ENCODE data around the gene XRCC1. TPM values are rescaled to one million over a fixed set of nuclear protein-coding genes. Genes with fewer than 3 reads are reported as not detected.

XRCC1 gene
- total and polyA plus RNA-seq, 9 donors = 16.8 to 39.9 (median 28.4) TPM

DNA sequence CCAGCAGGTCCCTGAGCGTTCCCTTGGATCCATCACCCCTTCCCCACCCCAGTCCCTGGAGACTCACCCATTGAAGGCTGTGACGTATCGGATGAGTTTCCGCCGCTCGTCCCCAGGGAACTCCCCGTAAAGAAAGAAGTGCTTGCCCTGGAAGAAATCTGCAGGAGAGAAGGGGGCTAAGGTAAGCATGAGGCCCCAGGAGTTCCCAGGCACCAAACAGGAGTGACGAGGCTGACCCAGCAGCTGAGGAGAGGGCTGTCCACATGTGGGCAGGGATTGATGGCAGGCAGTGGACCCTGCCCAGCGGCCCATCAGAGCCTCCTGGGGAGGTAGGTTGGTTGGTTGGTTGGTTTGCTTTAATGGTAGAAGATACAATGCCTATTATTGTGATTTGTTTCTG is 31.2 kb downstream of the XRCC1 start:
- Histone ChIP-seq H3K36me3 (no peaks in the 10 kb centered on the region), H3K4me1 (ENCODE audit: insufficient read depth) (no peaks in the 10 kb centered on the region), H3K9me3 (no peaks in the 10 kb centered on the region), H3K4me3 (no peak overlapping the region), H3K27ac (no peak overlapping the region), H3K27me3 (no peaks in the 10 kb centered on the region)
- intact Hi-C loops (cut with DNase I) = no loop called here
- 94 to 95% (median 95%) methylated on average over 9 of the region's 9 CpGs for WGBS, 3 donors
- DNase-seq = no peak
- TF ChIP-seq POLR2A (IDR thresholded peaks at IDR 0.05) (no peak), EP300 (IDR thresholded peaks at IDR 0.05) (no peak), CTCF (IDR thresholded peaks at IDR 0.05) (no peak)

GRCh38 chr19:43541920-43542650 is 33.2 kb downstream of the XRCC1 start:
- no peaks in the 10 kb centered on the region for H3K27me3 ChIP-seq
- no peaks in the 10 kb centered on the region for H3K4me1 ChIP-seq (ENCODE audit: insufficient read depth)
- no peaks in the 10 kb centered on the region for H3K36me3 ChIP-seq
- 92 to 96% (median 96%) methylated on average over 5 of the region's 5 CpGs for WGBS, 3 donors
- TF ChIP-seq CTCF (IDR thresholded peaks at IDR 0.05) (no peak), EP300 (IDR thresholded peaks at IDR 0.05) (no peak), POLR2A (IDR thresholded peaks at IDR 0.05) (no peak)
- no peaks in the 10 kb centered on the region for H3K9me3 ChIP-seq
- H3K27ac ChIP-seq = no peak overlapping the region
- intact Hi-C loops (cut with DNase I) = no loop called here
- H3K4me3 ChIP-seq = no peak overlapping the region
- no peak for DNase-seq

GRCh38 chr19:43540381-43540780 is 34.9 kb downstream of the XRCC1 start:
- Histone ChIP-seq H3K27me3 (no peaks in the 10 kb centered on the region), H3K4me1 (ENCODE audit: insufficient read depth) (no peaks in the 10 kb centered on the region), H3K4me3 (no peak overlapping the region), H3K27ac (no peak overlapping the region), H3K36me3 (no peaks in the 10 kb centered on the region), H3K9me3 (no peaks in the 10 kb centered on the region)
- TF ChIP-seq EP300 (IDR thresholded peaks at IDR 0.05) = no peak
- no peak for TF ChIP-seq POLR2A (IDR thresholded peaks at IDR 0.05)
- no peak for TF ChIP-seq CTCF (IDR thresholded peaks at IDR 0.05)
- no peak for DNase-seq
- 94 to 96% (median 96%) methylated on average over 3 of the region's 3 CpGs for WGBS, 3 donors
- intact Hi-C loops (cut with DNase I) = no loop called here

- Histone ChIP-seq H3K9me3 (no peaks in the 10 kb centered on the region), H3K27ac (no peak overlapping the region), H3K4me3 (no peak overlapping the region), H3K27me3 (no peaks in the 10 kb centered on the region), H3K4me1 (ENCODE audit: insufficient read depth) (peaks cover 2% of the 10 kb centered on the region), H3K36me3 (no peaks in the 10 kb centered on the region)
- TF ChIP-seq POLR2A (IDR thresholded peaks at IDR 0.05) (no peak), EP300 (IDR thresholded peaks at IDR 0.05) (no peak), CTCF (IDR thresholded peaks at IDR 0.05) (no peak)
- intact Hi-C loops (cut with DNase I) = no loop called here
- no peak for DNase-seq
Measured at GRCh38 chr19:43538922-43539321, 36.4 kb downstream of the XRCC1 start.
